BE2C (cell line): ENCODE data around the gene CTNNBL1.

Source experiments
- DNase-seq: peaks from one replicate; pipeline ENCODE4 v3.0.0-alpha.2; 2020
- H3K27me3 ChIP-seq: fragments of 250-450 bp; sonication (Bioruptor Pico); 2 replicates; pipeline ENCODE4 v1.5.1; 2020; ENCODE audit warnings: mild to moderate bottlenecking
- H3K36me3 ChIP-seq: fragments of 250-450 bp; sonication (Bioruptor Pico); 2 replicates; pipeline ENCODE4 v1.5.1; 2020; ENCODE audit warnings: mild to moderate bottlenecking
- H3K4me1 ChIP-seq: fragments of 250-450 bp; sonication (Bioruptor Pico); 2 replicates; pipeline ENCODE4 v1.5.1; 2020
- H3K4me3 ChIP-seq: 2 replicates; pipeline ENCODE4 v1.5.1; 2011; ENCODE audit warnings: low read depth, low read length
- H3K9me3 ChIP-seq: fragments of 250-450 bp; sonication (Bioruptor Pico); 2 replicates; pipeline ENCODE4 v1.5.1; 2020
- CTCF ChIP-seq: IDR thresholded peaks from 2 replicates; pipeline ENCODE4 v1.5.1; 2012; ENCODE audit warnings: mild to moderate bottlenecking, low read depth, low read length

CTNNBL1 gene

GRCh38 chr20:37878835-37879599 lies 185.2 kb downstream of the CTNNBL1 start:
- TF ChIP-seq CTCF, result peak; percentile 18
- no peaks in the 10 kb centered on the region for H3K27me3 ChIP-seq
- H3K36me3 ChIP-seq, result no peaks in the 10 kb centered on the region
- H3K4me3 ChIP-seq, result no peak overlapping the region
- DNase-seq, result peak; percentile 89
- no peaks in the 10 kb centered on the region for H3K9me3 ChIP-seq
- peaks cover 43% of the 10 kb centered on the region for H3K4me1 ChIP-seq

GRCh38 chr20:37879843-37880242 lies 186.0 kb downstream of the CTNNBL1 start:
- H3K4me3 ChIP-seq, result no peak overlapping the region
- DNase-seq, result no peak
- no peaks in the 10 kb centered on the region for H3K27me3 ChIP-seq
- no peaks in the 10 kb centered on the region for H3K36me3 ChIP-seq
- peaks cover 43% of the 10 kb centered on the region for H3K4me1 ChIP-seq
- H3K9me3 ChIP-seq, result no peaks in the 10 kb centered on the region
- TF ChIP-seq CTCF, result no peak

- Histone ChIP-seq H3K4me1 (peaks cover 43% of the 10 kb centered on the region), H3K27me3 (no peaks in the 10 kb centered on the region), H3K9me3 (no peaks in the 10 kb centered on the region), H3K36me3 (no peaks in the 10 kb centered on the region), H3K4me3 (no peak overlapping the region)
- TF ChIP-seq CTCF, result no peak
- peak; percentile 100 for DNase-seq
These were observed 187.1 kb downstream of the CTNNBL1 start for GRCh38 chr20:37880726-37881591.

GRCh38 chr20:37881601-37882343 lies 187.9 kb downstream of the CTNNBL1 start:
- peak; percentile 66 for DNase-seq
- no peak for TF ChIP-seq CTCF
- H3K36me3 ChIP-seq, result no peaks in the 10 kb centered on the region
- peaks cover 50% of the 10 kb centered on the region for H3K4me1 ChIP-seq
- no peaks in the 10 kb centered on the region for H3K9me3 ChIP-seq
- H3K4me3 ChIP-seq, result no peak overlapping the region
- no peaks in the 10 kb centered on the region for H3K27me3 ChIP-seq

GRCh38 chr20:37882961-37883712 lies 189.3 kb downstream of the CTNNBL1 start:
- Histone ChIP-seq H3K9me3 (no peaks in the 10 kb centered on the region), H3K36me3 (no peaks in the 10 kb centered on the region), H3K4me1 (peaks cover 42% of the 10 kb centered on the region), H3K4me3 (no peak overlapping the region), H3K27me3 (no peaks in the 10 kb centered on the region)
- TF ChIP-seq CTCF, result no peak
- no peak for DNase-seq
